WTC11 (cell line): Measurements from ENCODE around the gene P3H3. TPM values are rescaled to one million over a fixed set of nuclear protein-coding genes. Genes with fewer than 3 reads are reported as not detected.

ENCODE experiments used
- ATAC-seq: fragments of 200-7000 bp; cut with Tn5 transposase; 2 replicates; pipeline ENCODE4 v1.10.0; 2021; ENCODE audit warnings: mild to moderate bottlenecking, moderate library complexity
- CTCF ChIA-PET: fragments of 300-600 bp; sonication (Branson Sonifier 250); formaldehyde crosslinking; loops from one replicate; lab custom pipeline; 2021; ENCODE audit warnings: antibody characterized with exemption; lab: Charles Lee
- POLR2A ChIA-PET: fragments of 350-600 bp; sonication (Branson Sonifier 250); formaldehyde crosslinking; loops from one replicate; lab custom pipeline; 2021; ENCODE audit warnings: antibody characterized with exemption; lab: Charles Lee
- DNase-seq: peaks from one replicate; pipeline ENCODE4 v3.0.0; 2021; ENCODE audit warnings: low spot score
- H3K27ac Mint-ChIP-seq: 2 replicates; pipeline ENCODE4 v1.8.0; 2021; ENCODE audit warnings: mixed read lengths
- H3K27me3 Mint-ChIP-seq: 2 replicates; pipeline ENCODE4 v1.8.0; 2021; ENCODE audit warnings: low read depth, mild to moderate bottlenecking, moderate library complexity, mixed read lengths
- H3K36me3 Mint-ChIP-seq: 2 replicates; pipeline ENCODE4 v1.8.0; 2021; ENCODE audit warnings: mixed read lengths
- H3K4me1 Mint-ChIP-seq: 2 replicates; pipeline ENCODE4 v1.8.0; 2022; ENCODE audit warnings: mixed read lengths
- H3K4me3 Mint-ChIP-seq: 2 replicates; pipeline ENCODE4 v1.8.0; 2021; ENCODE audit warnings: mild to moderate bottlenecking, moderate library complexity, mixed read lengths
- H3K9me3 Mint-ChIP-seq: 2 replicates; pipeline ENCODE4 v1.8.0; 2021; ENCODE audit warnings: mixed read lengths
- CREB1 ChIP-seq: sonication (generic); formaldehyde crosslinking; IDR thresholded peaks from 2 replicates; pipeline ENCODE4 v1.8.0; 2023; ENCODE audit warnings: mild to moderate bottlenecking, missing genetic modification reagents
- E2F1 ChIP-seq: sonication (generic); formaldehyde crosslinking; IDR thresholded peaks from 2 replicates; pipeline ENCODE4 v1.8.0; 2022; ENCODE audit warnings: mild to moderate bottlenecking, missing genetic modification reagents
- GRHL2 ChIP-seq: fragments of 250-450 bp; sonication (Bioruptor Pico); IDR thresholded peaks from 2 replicates; pipeline ENCODE4 v1.8.0; 2022; ENCODE audit warnings: mild to moderate bottlenecking, moderate library complexity; ENCODE audit not compliant: insufficient replicate concordance, severe bottlenecking
- IRF2 ChIP-seq: sonication (generic); formaldehyde crosslinking; IDR thresholded peaks from 2 replicates; pipeline ENCODE4 v1.8.0; 2022; ENCODE audit warnings: low read depth, missing genetic modification reagents, borderline replicate concordance
- TEAD1 ChIP-seq: sonication (generic); formaldehyde crosslinking; IDR thresholded peaks from 2 replicates; pipeline ENCODE4 v1.8.0; 2022; ENCODE audit warnings: mild to moderate bottlenecking, missing genetic modification reagents
- TP53 ChIP-seq: sonication (generic); formaldehyde crosslinking; IDR thresholded peaks from 2 replicates; pipeline ENCODE4 v1.8.1; 2023; ENCODE audit warnings: mild to moderate bottlenecking, missing genetic modification reagents
- ZNF121 ChIP-seq: sonication (generic); formaldehyde crosslinking; IDR thresholded peaks from 2 replicates; pipeline ENCODE4 v1.8.0; 2023; ENCODE audit warnings: missing genetic modification reagents
- total RNA-seq: library from RNA; stranded (reverse); gene quantifications from 3 replicates; pipeline ENCODE4 v1.2.3, GENCODE V29; 2021
- TF ChIP-seq, protein P1 (sequence below): sonication (generic); formaldehyde crosslinking; IDR thresholded peaks from 2 replicates; pipeline ENCODE4 v1.8.1; 2023; ENCODE audit warnings: mild to moderate bottlenecking, moderate library complexity, missing genetic modification reagents
- TF ChIP-seq, protein P2 (sequence below): sonication (generic); formaldehyde crosslinking; IDR thresholded peaks from 2 replicates; pipeline ENCODE4 v1.8.0; 2023; ENCODE audit warnings: missing genetic modification reagents, mild to moderate bottlenecking, borderline replicate concordance
- TF ChIP-seq, protein P3 (sequence below): fragments of 250-450 bp; sonication (Bioruptor Pico); IDR thresholded peaks from 2 replicates; pipeline ENCODE4 v1.9.0; 2021; ENCODE audit warnings: mild to moderate bottlenecking
- TF ChIP-seq, protein P4 (sequence below): sonication (generic); formaldehyde crosslinking; IDR thresholded peaks from 2 replicates; pipeline ENCODE4 v1.8.1; 2023; ENCODE audit warnings: mild to moderate bottlenecking, missing genetic modification reagents

Gene P3H3
- total RNA-seq, 1 experiment from 2014 or later, result 50.7 TPM

GRCh38 chr12:6819106-6820030 lies 8.8 kb upstream of the P3H3 start (continued):
- TF ChIP-seq, protein P1, sequence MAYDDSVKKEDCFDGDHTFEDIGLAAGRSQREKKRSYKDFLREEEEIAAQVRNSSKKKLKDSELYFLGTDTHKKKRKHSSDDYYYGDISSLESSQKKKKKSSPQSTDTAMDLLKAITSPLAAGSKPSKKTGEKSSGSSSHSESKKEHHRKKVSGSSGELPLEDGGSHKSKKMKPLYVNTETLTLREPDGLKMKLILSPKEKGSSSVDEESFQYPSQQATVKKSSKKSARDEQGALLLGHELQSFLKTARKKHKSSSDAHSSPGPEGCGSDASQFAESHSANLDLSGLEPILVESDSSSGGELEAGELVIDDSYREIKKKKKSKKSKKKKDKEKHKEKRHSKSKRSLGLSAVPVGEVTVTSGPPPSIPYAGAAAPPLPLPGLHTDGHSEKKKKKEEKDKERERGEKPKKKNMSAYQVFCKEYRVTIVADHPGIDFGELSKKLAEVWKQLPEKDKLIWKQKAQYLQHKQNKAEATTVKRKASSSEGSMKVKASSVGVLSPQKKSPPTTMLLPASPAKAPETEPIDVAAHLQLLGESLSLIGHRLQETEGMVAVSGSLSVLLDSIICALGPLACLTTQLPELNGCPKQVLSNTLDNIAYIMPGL (CRISPR knock-in tag), result no peak
- TF ChIP-seq TP53 (CRISPR knock-in tag) (no peak), IRF2 (CRISPR knock-in tag) (no peak), CREB1 (CRISPR knock-in tag) (no peak)
- TF ChIP-seq, all 79 proteins: peak for 0

GRCh38 chr12:6820166-6820565 lies 8.0 kb upstream of the P3H3 start:
- ChIA-PET CTCF (interaction anchor here (1.2 kb wide), 1 partner anchor 11 kb away, joined by 3 read pairs; no protein-coding TSS in a partner anchor), POLR2A (interaction anchor here (2.2 to 2.6 kb wide), 2 partner anchors 51 to 54 kb away, joined by 8 to 14 read pairs; partner anchors contain the start of gene PTMS)
- ATAC-seq (no peak), DNase-seq (no peak)
- peaks cover 5% of the 10 kb centered on the region; the same call in 1 of the 2 replicates for H3K36me3 Mint-ChIP-seq
- TF ChIP-seq, protein P2, sequence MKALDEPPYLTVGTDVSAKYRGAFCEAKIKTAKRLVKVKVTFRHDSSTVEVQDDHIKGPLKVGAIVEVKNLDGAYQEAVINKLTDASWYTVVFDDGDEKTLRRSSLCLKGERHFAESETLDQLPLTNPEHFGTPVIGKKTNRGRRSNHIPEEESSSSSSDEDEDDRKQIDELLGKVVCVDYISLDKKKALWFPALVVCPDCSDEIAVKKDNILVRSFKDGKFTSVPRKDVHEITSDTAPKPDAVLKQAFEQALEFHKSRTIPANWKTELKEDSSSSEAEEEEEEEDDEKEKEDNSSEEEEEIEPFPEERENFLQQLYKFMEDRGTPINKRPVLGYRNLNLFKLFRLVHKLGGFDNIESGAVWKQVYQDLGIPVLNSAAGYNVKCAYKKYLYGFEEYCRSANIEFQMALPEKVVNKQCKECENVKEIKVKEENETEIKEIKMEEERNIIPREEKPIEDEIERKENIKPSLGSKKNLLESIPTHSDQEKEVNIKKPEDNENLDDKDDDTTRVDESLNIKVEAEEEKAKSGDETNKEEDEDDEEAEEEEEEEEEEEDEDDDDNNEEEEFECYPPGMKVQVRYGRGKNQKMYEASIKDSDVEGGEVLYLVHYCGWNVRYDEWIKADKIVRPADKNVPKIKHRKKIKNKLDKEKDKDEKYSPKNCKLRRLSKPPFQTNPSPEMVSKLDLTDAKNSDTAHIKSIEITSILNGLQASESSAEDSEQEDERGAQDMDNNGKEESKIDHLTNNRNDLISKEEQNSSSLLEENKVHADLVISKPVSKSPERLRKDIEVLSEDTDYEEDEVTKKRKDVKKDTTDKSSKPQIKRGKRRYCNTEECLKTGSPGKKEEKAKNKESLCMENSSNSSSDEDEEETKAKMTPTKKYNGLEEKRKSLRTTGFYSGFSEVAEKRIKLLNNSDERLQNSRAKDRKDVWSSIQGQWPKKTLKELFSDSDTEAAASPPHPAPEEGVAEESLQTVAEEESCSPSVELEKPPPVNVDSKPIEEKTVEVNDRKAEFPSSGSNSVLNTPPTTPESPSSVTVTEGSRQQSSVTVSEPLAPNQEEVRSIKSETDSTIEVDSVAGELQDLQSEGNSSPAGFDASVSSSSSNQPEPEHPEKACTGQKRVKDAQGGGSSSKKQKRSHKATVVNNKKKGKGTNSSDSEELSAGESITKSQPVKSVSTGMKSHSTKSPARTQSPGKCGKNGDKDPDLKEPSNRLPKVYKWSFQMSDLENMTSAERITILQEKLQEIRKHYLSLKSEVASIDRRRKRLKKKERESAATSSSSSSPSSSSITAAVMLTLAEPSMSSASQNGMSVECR (CRISPR knock-in tag), result no peak
- TF ChIP-seq TEAD1 (CRISPR knock-in tag) (no peak), ZNF121 (CRISPR knock-in tag) (no peak), GRHL2 (CRISPR knock-in tag) (no peak), E2F1 (CRISPR knock-in tag) (no peak), IRF2 (CRISPR knock-in tag) (no peak)
- TF ChIP-seq, protein P3, sequence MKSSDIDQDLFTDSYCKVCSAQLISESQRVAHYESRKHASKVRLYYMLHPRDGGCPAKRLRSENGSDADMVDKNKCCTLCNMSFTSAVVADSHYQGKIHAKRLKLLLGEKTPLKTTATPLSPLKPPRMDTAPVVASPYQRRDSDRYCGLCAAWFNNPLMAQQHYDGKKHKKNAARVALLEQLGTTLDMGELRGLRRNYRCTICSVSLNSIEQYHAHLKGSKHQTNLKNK (CRISPR knock-in tag), result no peak
- TF ChIP-seq, protein P4, sequence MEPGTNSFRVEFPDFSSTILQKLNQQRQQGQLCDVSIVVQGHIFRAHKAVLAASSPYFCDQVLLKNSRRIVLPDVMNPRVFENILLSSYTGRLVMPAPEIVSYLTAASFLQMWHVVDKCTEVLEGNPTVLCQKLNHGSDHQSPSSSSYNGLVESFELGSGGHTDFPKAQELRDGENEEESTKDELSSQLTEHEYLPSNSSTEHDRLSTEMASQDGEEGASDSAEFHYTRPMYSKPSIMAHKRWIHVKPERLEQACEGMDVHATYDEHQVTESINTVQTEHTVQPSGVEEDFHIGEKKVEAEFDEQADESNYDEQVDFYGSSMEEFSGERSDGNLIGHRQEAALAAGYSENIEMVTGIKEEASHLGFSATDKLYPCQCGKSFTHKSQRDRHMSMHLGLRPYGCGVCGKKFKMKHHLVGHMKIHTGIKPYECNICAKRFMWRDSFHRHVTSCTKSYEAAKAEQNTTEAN (CRISPR knock-in tag), result no peak
- peak overlapping the region; percentile 78; the same call in 1 of the 2 replicates for H3K4me3 Mint-ChIP-seq
- no peak overlapping the region for H3K27ac Mint-ChIP-seq
- no peaks in the 10 kb centered on the region for H3K9me3 Mint-ChIP-seq
- H3K27me3 Mint-ChIP-seq, result peaks cover 61% of the 10 kb centered on the region
- peaks cover 61% of the 10 kb centered on the region for H3K4me1 Mint-ChIP-seq
